SK-N-MC (cell line): Measurements from ENCODE around the gene PGAP2.

Experiments used
- EZH2 ChIP-seq: fragments of 200-600 bp; sonication (generic); IDR thresholded peaks from one replicate; pipeline ENCODE4 v1.6.1; 2017; ENCODE audit warnings: antibody characterized with exemption
- FOXP2 ChIP-seq: optimal IDR thresholded peaks from 2 replicates; pipeline ENCODE3; 2011; ENCODE audit warnings: mild to moderate bottlenecking, moderate library complexity; ENCODE audit not compliant: insufficient read depth; ENCODE audit errors: extremely low read length, control extremely low read depth
- POLR2AphosphoS5 ChIP-seq: IDR thresholded peaks from 2 replicates; pipeline ENCODE4 v1.6.1; 2012; ENCODE audit warnings: mild to moderate bottlenecking, low read depth, low read length, borderline replicate concordance

DNA sequence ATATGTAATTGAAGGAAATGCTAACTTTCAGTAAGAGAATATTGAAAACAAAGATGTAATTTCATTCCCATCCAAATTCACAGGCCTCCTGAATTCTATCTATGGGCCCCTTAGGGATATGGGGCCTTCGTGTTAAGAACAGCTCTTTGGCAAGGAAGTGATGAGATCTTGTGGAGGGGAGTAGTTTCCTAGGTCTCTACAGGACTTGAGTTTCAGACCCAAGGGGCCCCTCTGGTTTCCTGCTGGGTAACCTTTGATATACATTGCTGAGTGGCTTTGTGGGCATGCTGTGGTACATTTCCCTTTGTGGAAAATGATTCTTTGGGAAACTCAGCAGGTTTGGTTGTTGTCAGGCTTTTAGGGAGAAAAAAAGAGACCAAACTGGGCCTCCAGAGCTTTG, 53.3 kb downstream of the PGAP2 start:
- TF ChIP-seq POLR2AphosphoS5 (no peak), EZH2 (no peak), FOXP2 (no peak)
